GM12878 (cell line): ENCODE results near the gene GALNT16. TPM values are rescaled to one million over a fixed set of nuclear protein-coding genes. Genes with fewer than 3 reads are reported as not detected.

Experiments
- ATAC-seq: fragments of 200-7000 bp; cut with Tn5 transposase; 3 replicates; pipeline ENCODE4 v1.9.1; 2020; ENCODE audit warnings: mild to moderate bottlenecking, moderate library complexity
- BruUV-seq: library from RNA; stranded (reverse); fragments of 400-500 nt; replicated peaks from 2 replicates; lab custom pipeline; 2021; lab: Mats Ljungman, UMichigan
- CTCF ChIA-PET: fragments of 300-600 bp; sonication (Branson Sonifier 250); formaldehyde crosslinking; extraction: SDS; loops from one replicate; lab custom pipeline; 2021; ENCODE audit warnings: inconsistent platforms; lab: Yijun Ruan, JAX
- POLR2A ChIA-PET: fragments of 350-600 bp; formaldehyde crosslinking; extraction: SDS; loops from one replicate; lab custom pipeline; 2021; ENCODE audit warnings: inconsistent platforms; lab: Charles Lee
- RAD21 ChIA-PET: fragments of 300-600 bp; sonication (Branson Sonifier 250); formaldehyde crosslinking; loops from one replicate; lab custom pipeline; 2023; ENCODE audit warnings: antibody characterized with exemption; ENCODE audit not compliant: unreplicated experiment; lab: Charles Lee
- SMC1A ChIA-PET: fragments of 300-600 bp; sonication (Branson Sonifier 250); formaldehyde crosslinking; loops from one replicate; lab custom pipeline; 2023; ENCODE audit not compliant: unreplicated experiment, uncharacterized antibody; lab: Charles Lee
- DNase-seq: peaks from one replicate; pipeline ENCODE4 v3.0.0-alpha.2; 2011; ENCODE audit warnings: low read depth, low spot score
- FAIRE-seq: peaks from 3 replicates; lab custom pipeline; 2011; peaks lifted over from hg19 to GRCh38; lab: Jason Lieb, UNC
- H2AFZ ChIP-seq: 2 replicates; pipeline ENCODE4 v1.6.0; 2011; ENCODE audit warnings: low read depth, low read length, control low read depth; ENCODE audit not compliant: control insufficient read depth
- H3K27ac ChIP-seq: 2 replicates; pipeline ENCODE4 v1.5.1; 2011; ENCODE audit warnings: control low read depth; ENCODE audit not compliant: control insufficient read depth, insufficient read depth
- H3K27me3 ChIP-seq, 2 experiments: replicated peaks in 1 of 2; 2 replicates each; pipeline versions ENCODE4 v1.6.0 to v1.6.1; 2011; ENCODE audit warnings: low read length in 1 of 2; ENCODE audit not compliant: control insufficient read depth in 2 of 2, insufficient read depth in 2 of 2
- H3K36me3 ChIP-seq, 2 experiments: 2 replicates each; pipeline ENCODE4 v1.5.1; 2011; ENCODE audit warnings: low read length in 1 of 2; ENCODE audit not compliant: control insufficient read depth in 2 of 2, insufficient read depth in 2 of 2
- H3K4me1 ChIP-seq: 2 replicates; pipeline ENCODE4 v1.6.1; 2011; ENCODE audit warnings: mild to moderate bottlenecking, low read length, moderate library complexity, mixed read lengths; ENCODE audit not compliant: control insufficient read depth, insufficient read depth
- H3K4me2 ChIP-seq: 2 replicates; pipeline ENCODE4 v1.6.0; 2011; ENCODE audit warnings: control low read depth; ENCODE audit not compliant: control insufficient read depth, insufficient read depth
- H3K4me3 ChIP-seq: fragments of 200-600 bp; sonication (generic); 2 replicates; pipeline ENCODE4 v1.5.1; 2016
- H3K79me2 ChIP-seq: 2 replicates; pipeline ENCODE4 v1.6.0; 2011; ENCODE audit warnings: low read length; ENCODE audit not compliant: control insufficient read depth, insufficient read depth
- H3K9ac ChIP-seq: 2 replicates; pipeline ENCODE4 v1.8.0; 2011; ENCODE audit warnings: low read length, control low read depth, mixed read lengths; ENCODE audit not compliant: control insufficient read depth, insufficient read depth
- H3K9me3 ChIP-seq: replicated peaks from 3 replicates; pipeline ENCODE4 v1.5.1; 2011; ENCODE audit warnings: mild to moderate bottlenecking, low read length; ENCODE audit not compliant: control insufficient read depth, insufficient read depth
- H4K20me1 ChIP-seq: 2 replicates; pipeline ENCODE4 v1.6.0; 2011; ENCODE audit not compliant: control insufficient read depth, insufficient read depth
- BMI1 ChIP-seq: fragments of 450-650 bp; IDR thresholded peaks from 2 replicates; pipeline ENCODE4 v1.6.1; 2016; ENCODE audit warnings: mild to moderate bottlenecking, moderate library complexity, borderline replicate concordance
- PBX3 ChIP-seq: IDR thresholded peaks from 2 replicates; pipeline ENCODE4 v1.6.1; 2011; ENCODE audit warnings: mild to moderate bottlenecking, low read depth, low read length, moderate library complexity; ENCODE audit not compliant: insufficient replicate concordance
- RAD51 ChIP-seq: fragments of 450-650 bp; IDR thresholded peaks from 2 replicates; pipeline ENCODE4 v1.6.1; 2016; ENCODE audit warnings: moderate library complexity, mild to moderate bottlenecking, inconsistent platforms
- SP1 ChIP-seq: IDR thresholded peaks from one replicate; pipeline ENCODE4 v1.6.1; 2011; ENCODE audit warnings: low read depth, low read length
- ZBTB40 ChIP-seq: fragments of 450-650 bp; IDR thresholded peaks from 2 replicates; pipeline ENCODE4 v1.6.1; 2016; ENCODE audit warnings: mild to moderate bottlenecking, moderate library complexity, borderline replicate concordance
- ZNF274 ChIP-seq: IDR thresholded peaks from one replicate; pipeline ENCODE4 v1.8.0; 2011; ENCODE audit not compliant: insufficient read length, insufficient read depth
- WGBS: methylation state at CpG from one replicate; pipeline ENCODE4 v1.1.6; 2016; ENCODE audit warnings: low lambda C conversion rate; ENCODE audit not compliant: insufficient replicate concordance, insufficient coverage; ENCODE audit errors: missing lambda C conversion rate; 5-methylcytosine and 5-hydroxymethylcytosine counted together
- in situ Hi-C: fragments of 300-500 bp; cut with MboI; formaldehyde crosslinking; loops from 9 replicates; pipeline ENCODE4 v1.14.3; 2018; ENCODE audit warnings: mixed read lengths
- intact Hi-C: fragments of 100-400 bp; cut with micrococcal nuclease; formaldehyde crosslinking; loops from one replicate; pipeline ENCODE4 v1.14.2; 2022; ENCODE audit not compliant: unreplicated experiment
- polyA plus RNA-seq, 11 experiments: library from polyadenylated mRNA; depleted of rRNA in 4 of 11; unstranded in 6 of 11; stranded (reverse) in 5 of 11; fragments of >200 nt; fragmentation: Nextera tagmentation in 4 of 11; fragmentation: Illumina TruSeq in 1 of 11; extraction: Ambion mirVana in 4 of 11; extraction: Trizol in 1 of 11; gene quantifications; 1 replicate in 1 of 11; 2 replicates in 10 of 11; pipeline versions ENCODE4 v1.2.1 to v1.2.3, GENCODE V29; 2011 to 2016; ENCODE audit warnings: inconsistent platforms in 2 of 11, missing spikeins in 2 of 11, low read depth in 1 of 11
- total RNA-seq, 4 experiments: library from RNA; depleted of rRNA in 3 of 4; stranded (reverse); fragments of >200 nt in 3 of 4; fragmentation: Illumina TruSeq in 1 of 4; extraction: Trizol in 1 of 4; gene quantifications; 2 replicates each; pipeline versions ENCODE4 v1.2.1 to v1.2.3, GENCODE V29; 2013 to 2021
- TF ChIP-seq, protein P1 (sequence below): fragments of 450-650 bp; IDR thresholded peaks from 2 replicates; pipeline ENCODE4 v1.6.1; 2017; ENCODE audit warnings: mild to moderate bottlenecking, moderate library complexity

The GALNT16 gene
- total and polyA plus RNA-seq, 10 of the 15 experiments (the other 5 are each of a cell fraction or from before 2014, with no cell fraction given), result under 0.01 to 0.08 (median 0.03) TPM; not detected in 3

GRCh38 chr14:69224946-69225345, 35.0 kb upstream of the GALNT16 start:
- TF ChIP-seq RAD51 (no peak), PBX3 (no peak), ZNF274 (no peak)
- no TSS peak for BruUV-seq
- no peak for DNase-seq

DNA sequence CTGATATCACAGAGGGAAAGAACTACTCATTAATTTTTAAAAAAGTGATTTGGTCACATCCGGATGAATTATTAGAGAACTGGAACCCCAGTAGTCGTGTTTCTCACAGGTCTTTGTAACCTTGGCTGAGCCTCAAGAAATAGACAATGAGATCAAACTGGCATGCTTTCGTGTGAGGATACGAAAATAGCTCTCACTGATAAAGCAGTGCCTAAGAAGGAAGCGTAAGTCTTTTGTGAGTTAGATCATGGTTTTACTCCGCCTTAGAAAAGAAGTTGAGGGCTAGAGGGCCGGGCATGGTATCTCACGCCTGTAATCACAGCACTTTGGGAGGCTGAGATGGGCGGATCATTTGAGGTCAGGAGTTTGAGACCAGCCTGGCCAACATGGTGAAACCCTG, 33.8 kb upstream of the GALNT16 start:
- intact Hi-C loops, result no loop called here
- 97% methylated on average over 9 of the region's 9 CpGs for WGBS
- Histone ChIP-seq H3K79me2 (no peaks in the 10 kb centered on the region), H3K4me1 (no peaks in the 10 kb centered on the region), H3K4me2 (no peak overlapping the region), H3K27me3 (no peaks in the 10 kb centered on the region), H3K9ac (no peak overlapping the region), H3K4me3 (no peak overlapping the region), H3K9me3 (no peaks in the 10 kb centered on the region), H4K20me1 (no peaks in the 10 kb centered on the region), H2AFZ (no peak overlapping the region), H3K36me3 (no peaks in the 10 kb centered on the region), H3K27ac (no peak overlapping the region)
- FAIRE-seq (no peak), DNase-seq (no peak), ATAC-seq (no peak)
- ChIA-PET POLR2A (interaction anchor here (0.7 kb wide), 1 partner anchor 263 kb away, joined by 3 read pairs; no protein-coding TSS in a partner anchor), RAD21 (no interaction called here), CTCF (interaction anchor here (0.6 to 1.6 kb wide), 4 partner anchors 16 to 316 kb away, joined by 3 to 5 read pairs (median 4); no protein-coding TSS in a partner anchor), SMC1A (interaction anchor here (0.9 to 2.0 kb wide), 3 partner anchors 12 to 97 kb away, joined by 4 to 6 read pairs (median 5); partner anchors contain the start of gene EXD2)
- no TSS peak for BruUV-seq
- in situ Hi-C loops, result loop anchor here (25.0 kb wide), 1 partner anchor 511 kb away; no protein-coding TSS in a partner anchor
- TF ChIP-seq BMI1 (no peak), ZBTB40 (no peak), SP1 (no peak)
- TF ChIP-seq, protein P1, sequence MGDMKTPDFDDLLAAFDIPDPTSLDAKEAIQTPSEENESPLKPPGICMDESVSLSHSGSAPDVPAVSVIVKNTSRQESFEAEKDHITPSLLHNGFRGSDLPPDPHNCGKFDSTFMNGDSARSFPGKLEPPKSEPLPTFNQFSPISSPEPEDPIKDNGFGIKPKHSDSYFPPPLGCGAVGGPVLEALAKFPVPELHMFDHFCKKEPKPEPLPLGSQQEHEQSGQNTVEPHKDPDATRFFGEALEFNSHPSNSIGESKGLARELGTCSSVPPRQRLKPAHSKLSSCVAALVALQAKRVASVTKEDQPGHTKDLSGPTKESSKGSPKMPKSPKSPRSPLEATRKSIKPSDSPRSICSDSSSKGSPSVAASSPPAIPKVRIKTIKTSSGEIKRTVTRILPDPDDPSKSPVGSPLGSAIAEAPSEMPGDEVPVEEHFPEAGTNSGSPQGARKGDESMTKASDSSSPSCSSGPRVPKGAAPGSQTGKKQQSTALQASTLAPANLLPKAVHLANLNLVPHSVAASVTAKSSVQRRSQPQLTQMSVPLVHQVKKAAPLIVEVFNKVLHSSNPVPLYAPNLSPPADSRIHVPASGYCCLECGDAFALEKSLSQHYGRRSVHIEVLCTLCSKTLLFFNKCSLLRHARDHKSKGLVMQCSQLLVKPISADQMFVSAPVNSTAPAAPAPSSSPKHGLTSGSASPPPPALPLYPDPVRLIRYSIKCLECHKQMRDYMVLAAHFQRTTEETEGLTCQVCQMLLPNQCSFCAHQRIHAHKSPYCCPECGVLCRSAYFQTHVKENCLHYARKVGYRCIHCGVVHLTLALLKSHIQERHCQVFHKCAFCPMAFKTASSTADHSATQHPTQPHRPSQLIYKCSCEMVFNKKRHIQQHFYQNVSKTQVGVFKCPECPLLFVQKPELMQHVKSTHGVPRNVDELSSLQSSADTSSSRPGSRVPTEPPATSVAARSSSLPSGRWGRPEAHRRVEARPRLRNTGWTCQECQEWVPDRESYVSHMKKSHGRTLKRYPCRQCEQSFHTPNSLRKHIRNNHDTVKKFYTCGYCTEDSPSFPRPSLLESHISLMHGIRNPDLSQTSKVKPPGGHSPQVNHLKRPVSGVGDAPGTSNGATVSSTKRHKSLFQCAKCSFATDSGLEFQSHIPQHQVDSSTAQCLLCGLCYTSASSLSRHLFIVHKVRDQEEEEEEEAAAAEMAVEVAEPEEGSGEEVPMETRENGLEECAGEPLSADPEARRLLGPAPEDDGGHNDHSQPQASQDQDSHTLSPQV, result no peak

More at GRCh38 chr14:69224946-69225345, 35.0 kb upstream of the GALNT16 start:
- Histone ChIP-seq H3K4me3 (no peak overlapping the region), H3K9me3 (no peaks in the 10 kb centered on the region), H3K79me2 (no peaks in the 10 kb centered on the region), H3K27ac (no peak overlapping the region), H2AFZ (no peak overlapping the region), H4K20me1 (no peaks in the 10 kb centered on the region), H3K36me3 (no peaks in the 10 kb centered on the region), H3K9ac (no peak overlapping the region), H3K4me2 (no peak overlapping the region), H3K4me1 (no peaks in the 10 kb centered on the region), H3K27me3 (no peaks in the 10 kb centered on the region)
- in situ Hi-C loops (loop anchor here (25.0 kb wide), 1 partner anchor 512 kb away; no protein-coding TSS in a partner anchor), intact Hi-C loops (no loop called here)
- SMC1A ChIA-PET, result no interaction called here
- ATAC-seq (no peak), FAIRE-seq (no peak)
- WGBS, result 100% methylated on average over 4 of the region's 4 CpGs
- CTCF ChIA-PET, result no interaction called here
- RAD21 ChIA-PET, result no interaction called here
- POLR2A ChIA-PET, result no interaction called here
